H9 (cell line): Measurements from ENCODE around the gene LPP. TPM values are rescaled to one million over a fixed set of nuclear protein-coding genes. Genes with fewer than 3 reads are reported as not detected.

Source experiments
- DNase-seq: peaks from one replicate; pipeline ENCODE4 v3.0.0-alpha.2; 2017
- H2AFZ ChIP-seq: one replicate; pipeline ENCODE4 v1.6.1; 2013; ENCODE audit warnings: mild to moderate bottlenecking, low read length, control low read depth, moderate library complexity
- H2AK5ac ChIP-seq: 2 replicates; pipeline ENCODE4 v1.6.1; 2013; ENCODE audit warnings: low read length, control low read depth, mixed read lengths; ENCODE audit not compliant: insufficient read length
- H2BK120ac ChIP-seq: one replicate; pipeline ENCODE4 v1.6.1; 2013; ENCODE audit warnings: low read depth, mild to moderate bottlenecking, low read length, control low read depth, inconsistent platforms; ENCODE audit not compliant: poor library complexity, severe bottlenecking
- H2BK12ac ChIP-seq: 2 replicates; pipeline ENCODE4 v1.6.1; 2013; ENCODE audit warnings: low read length, control low read depth, mixed read lengths, low read depth; ENCODE audit not compliant: insufficient read length
- H2BK15ac ChIP-seq: 2 replicates; pipeline ENCODE4 v1.6.1; 2013; ENCODE audit warnings: low read depth, low read length, control low read depth
- H2BK20ac ChIP-seq: one replicate; pipeline ENCODE4 v1.6.1; 2013; ENCODE audit warnings: low read depth, mild to moderate bottlenecking, low read length, control low read depth, inconsistent platforms; ENCODE audit not compliant: poor library complexity, severe bottlenecking
- H2BK5ac ChIP-seq: 2 replicates; pipeline ENCODE4 v1.6.1; 2013; ENCODE audit warnings: low read length, control low read depth, mixed read lengths; ENCODE audit not compliant: insufficient read length
- H3K14ac ChIP-seq: 2 replicates; pipeline ENCODE4 v1.6.1; 2013; ENCODE audit warnings: low read length, control low read depth; ENCODE audit not compliant: insufficient read depth
- H3K18ac ChIP-seq: 2 replicates; pipeline ENCODE4 v1.6.1; 2013; ENCODE audit warnings: low read depth, mild to moderate bottlenecking, mixed read lengths, low read length, control low read depth; ENCODE audit not compliant: insufficient read length
- H3K23ac ChIP-seq: 2 replicates; pipeline ENCODE4 v1.6.1; 2013; ENCODE audit warnings: low read length, control low read depth, mixed read lengths, low read depth; ENCODE audit not compliant: insufficient read length
- H3K23me2 ChIP-seq: 2 replicates; pipeline ENCODE4 v1.6.1; 2013; ENCODE audit warnings: low read depth, mild to moderate bottlenecking, mixed read lengths, low read length, control low read depth; ENCODE audit not compliant: insufficient read length, poor library complexity, severe bottlenecking
- H3K27ac ChIP-seq: 2 replicates; pipeline ENCODE4 v1.5.1; 2013; ENCODE audit warnings: low read length, control low read depth, mixed read lengths, low read depth; ENCODE audit not compliant: insufficient read length
- H3K27me3 ChIP-seq: 2 replicates; pipeline ENCODE4 v1.6.1; 2013; ENCODE audit warnings: low read length, control low read depth, inconsistent platforms; ENCODE audit not compliant: insufficient read depth
- H3K4ac ChIP-seq: 2 replicates; pipeline ENCODE4 v1.6.1; 2013; ENCODE audit warnings: low read depth, mild to moderate bottlenecking, control low read depth, inconsistent platforms, low read length, moderate library complexity
- H3K4me1 ChIP-seq: 2 replicates; pipeline ENCODE4 v1.6.1; 2013; ENCODE audit warnings: low read length, control low read depth, inconsistent platforms; ENCODE audit not compliant: insufficient read depth
- H3K4me2 ChIP-seq: 2 replicates; pipeline ENCODE4 v1.6.1; 2013; ENCODE audit warnings: low read length, control low read depth, mixed read lengths; ENCODE audit not compliant: insufficient read length, insufficient read depth
- H3K56ac ChIP-seq: 2 replicates; pipeline ENCODE4 v1.6.1; 2013; ENCODE audit warnings: low read depth, mild to moderate bottlenecking, mixed read lengths, low read length, control low read depth; ENCODE audit not compliant: insufficient read length
- H3K79me1 ChIP-seq: 2 replicates; pipeline ENCODE4 v1.6.1; 2013; ENCODE audit warnings: low read depth, mild to moderate bottlenecking, moderate library complexity, low read length, control low read depth, inconsistent platforms; ENCODE audit not compliant: insufficient read depth, poor library complexity, severe bottlenecking
- H3K79me2 ChIP-seq: 2 replicates; pipeline ENCODE4 v1.6.1; 2013; ENCODE audit warnings: low read length, control low read depth, inconsistent platforms; ENCODE audit not compliant: insufficient read depth
- H3K9ac ChIP-seq: 2 replicates; pipeline ENCODE4 v1.6.1; 2013; ENCODE audit warnings: low read length, control low read depth, mixed read lengths; ENCODE audit not compliant: insufficient read length; ENCODE audit errors: extremely low read depth
- H3K9me3 ChIP-seq: one replicate; pipeline ENCODE4 v1.6.1; 2013; ENCODE audit warnings: low read depth, low read length, inconsistent platforms; ENCODE audit not compliant: control insufficient read depth
- H3T11ph ChIP-seq: one replicate; pipeline ENCODE4 v1.6.1; 2013; ENCODE audit warnings: mild to moderate bottlenecking, low read length, control low read depth, inconsistent platforms
- H4K20me1 ChIP-seq: one replicate; pipeline ENCODE4 v1.6.1; 2013; ENCODE audit not compliant: control insufficient read depth, insufficient read length, insufficient read depth
- H4K5ac ChIP-seq: 2 replicates; pipeline ENCODE4 v1.6.1; 2013; ENCODE audit warnings: low read depth, mild to moderate bottlenecking, mixed read lengths, low read length, control low read depth; ENCODE audit not compliant: insufficient read length
- H4K8ac ChIP-seq: replicated peaks from 2 replicates; pipeline ENCODE4 v1.6.1; 2013; ENCODE audit warnings: low read length, control low read depth, mixed read lengths, low read depth; ENCODE audit not compliant: insufficient read length
- H4K91ac ChIP-seq: 2 replicates; pipeline ENCODE4 v1.6.1; 2013; ENCODE audit warnings: low read depth, mild to moderate bottlenecking, moderate library complexity, mixed read lengths, low read length, control low read depth; ENCODE audit not compliant: insufficient read length
- H3K27ac Mint-ChIP-seq, 3 experiments: 2 replicates in 2 of 3; 3 replicates in 1 of 3; pipeline ENCODE4 v1.8.0; 2020 to 2021; ENCODE audit warnings: mixed read lengths in 3 of 3, mild to moderate bottlenecking in 1 of 3, moderate library complexity in 1 of 3
- H3K27me3 Mint-ChIP-seq: 2 replicates; pipeline ENCODE4 v1.8.0; 2021; ENCODE audit warnings: low read depth, mild to moderate bottlenecking, moderate library complexity, mixed read lengths
- H3K36me3 Mint-ChIP-seq, 3 experiments: 2 replicates in 2 of 3; 3 replicates in 1 of 3; pipeline ENCODE4 v1.8.0; 2020 to 2021; ENCODE audit warnings: low read depth in 3 of 3, mixed read lengths in 3 of 3; ENCODE audit not compliant: insufficient read depth in 1 of 3
- H3K4me1 Mint-ChIP-seq, 2 experiments: 2 replicates each; pipeline ENCODE4 v1.8.0; 2020; ENCODE audit warnings: mixed read lengths in 2 of 2
- H3K4me3 Mint-ChIP-seq, 2 experiments: 2 replicates in 1 of 2; 3 replicates in 1 of 2; pipeline ENCODE4 v1.8.0; 2020 to 2021; ENCODE audit warnings: mild to moderate bottlenecking in 2 of 2, mixed read lengths in 2 of 2, moderate library complexity in 1 of 2
- H3K9me3 Mint-ChIP-seq, 2 experiments: 2 replicates in 1 of 2; 3 replicates in 1 of 2; pipeline ENCODE4 v1.8.0; 2020; ENCODE audit warnings: mild to moderate bottlenecking in 2 of 2, mixed read lengths in 2 of 2, moderate library complexity in 1 of 2
- WGBS: extraction: QIAGEN DNeasy Blood & Tissue Kit; methylation state at CpG from one replicate; pipeline ENCODE4 v1.1.7; 2013; ENCODE audit warnings: missing lambda C conversion rate, low lambda C conversion rate, mixed read lengths; ENCODE audit not compliant: insufficient read length; ENCODE audit errors: extremely low coverage; 5-methylcytosine and 5-hydroxymethylcytosine counted together
- total RNA-seq: library from RNA; stranded (reverse); gene quantifications from 2 replicates; pipeline ENCODE4 v1.2.1, GENCODE V29; 2021
- TF ChIP-seq, protein P1 (sequence below): fragments of 200-600 bp; sonication (generic); conservative IDR thresholded peaks from 3 replicates; pipeline ENCODE4 v1.8.0; 2021; ENCODE audit warnings: antibody characterized with exemption, mild to moderate bottlenecking

The LPP gene
- total RNA-seq, 1 experiment from 2014 or later = 64.6 TPM

DNA sequence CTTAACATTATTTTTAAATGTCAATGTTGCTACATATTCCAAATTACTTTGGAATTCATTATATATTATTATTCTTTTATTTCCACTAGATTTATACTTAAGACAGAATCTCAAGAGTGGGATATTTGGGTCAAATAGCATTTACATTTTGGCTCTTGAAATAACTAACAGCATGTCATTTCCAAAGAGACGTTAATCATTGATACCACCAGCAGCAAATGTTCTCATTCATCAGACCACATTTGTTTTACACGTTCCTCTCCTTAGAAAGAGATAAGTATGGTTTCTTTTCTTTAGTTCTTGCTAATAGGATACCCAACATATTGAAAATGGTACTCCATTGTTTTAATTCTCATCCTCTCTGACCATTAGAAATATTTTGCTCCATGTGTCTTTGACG is 229.8 kb downstream of the LPP start:
- no peak overlapping the region for H2AFZ ChIP-seq
- no peaks in the 10 kb centered on the region for H3K79me2 ChIP-seq
- no peak overlapping the region for H3K4ac ChIP-seq
- H3K4me1 ChIP-seq = no peaks in the 10 kb centered on the region
- TF ChIP-seq, protein P1, sequence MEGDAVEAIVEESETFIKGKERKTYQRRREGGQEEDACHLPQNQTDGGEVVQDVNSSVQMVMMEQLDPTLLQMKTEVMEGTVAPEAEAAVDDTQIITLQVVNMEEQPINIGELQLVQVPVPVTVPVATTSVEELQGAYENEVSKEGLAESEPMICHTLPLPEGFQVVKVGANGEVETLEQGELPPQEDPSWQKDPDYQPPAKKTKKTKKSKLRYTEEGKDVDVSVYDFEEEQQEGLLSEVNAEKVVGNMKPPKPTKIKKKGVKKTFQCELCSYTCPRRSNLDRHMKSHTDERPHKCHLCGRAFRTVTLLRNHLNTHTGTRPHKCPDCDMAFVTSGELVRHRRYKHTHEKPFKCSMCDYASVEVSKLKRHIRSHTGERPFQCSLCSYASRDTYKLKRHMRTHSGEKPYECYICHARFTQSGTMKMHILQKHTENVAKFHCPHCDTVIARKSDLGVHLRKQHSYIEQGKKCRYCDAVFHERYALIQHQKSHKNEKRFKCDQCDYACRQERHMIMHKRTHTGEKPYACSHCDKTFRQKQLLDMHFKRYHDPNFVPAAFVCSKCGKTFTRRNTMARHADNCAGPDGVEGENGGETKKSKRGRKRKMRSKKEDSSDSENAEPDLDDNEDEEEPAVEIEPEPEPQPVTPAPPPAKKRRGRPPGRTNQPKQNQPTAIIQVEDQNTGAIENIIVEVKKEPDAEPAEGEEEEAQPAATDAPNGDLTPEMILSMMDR = no peak
- H4K5ac ChIP-seq = no peak overlapping the region
- H3K23me2 ChIP-seq = no peaks in the 10 kb centered on the region
- Mint-ChIP-seq H3K27me3 (no peaks in the 10 kb centered on the region), H3K9me3 (peaks cover 7 to 8% of the 10 kb centered on the region in 2 experiments), H3K27ac (no peak overlapping the region), H3K4me3 (no peak overlapping the region), H3K36me3 (peaks cover 7 to 12% (median 9%) of the 10 kb centered on the region in 3 experiments), H3K4me1 (peaks cover 0 to 4% of the 10 kb centered on the region in 2 experiments; a peak in 2 of 4 replicates)
- H3K27me3 ChIP-seq = no peaks in the 10 kb centered on the region
- H3K18ac ChIP-seq = no peak overlapping the region
- H4K91ac ChIP-seq = no peak overlapping the region
- no peaks in the 10 kb centered on the region for H4K20me1 ChIP-seq
- DNase-seq = no peak
- WGBS = no CpG with 5 or more reads among the region's 3 CpGs
- H3K9me3 ChIP-seq = no peaks in the 10 kb centered on the region
- H3K27ac ChIP-seq = no peak overlapping the region
- H3K56ac ChIP-seq = no peak overlapping the region
- H2BK120ac ChIP-seq = no peak overlapping the region
- H2AK5ac ChIP-seq = no peak overlapping the region
- H3K9ac ChIP-seq = no peak overlapping the region
- no peak overlapping the region for H4K8ac ChIP-seq
- no peak overlapping the region for H3K14ac ChIP-seq
- no peak overlapping the region for H2BK15ac ChIP-seq
- no peak overlapping the region for H2BK20ac ChIP-seq
- H3K23ac ChIP-seq = no peak overlapping the region
- H3K79me1 ChIP-seq = peaks cover 2% of the 10 kb centered on the region
- no peak overlapping the region for H3T11ph ChIP-seq
- H2BK12ac ChIP-seq = no peak overlapping the region
- H3K4me2 ChIP-seq = no peak overlapping the region
- H2BK5ac ChIP-seq = no peak overlapping the region
